KMS-11 (cell line): ENCODE measurements around the gene MLANA.

Source experiments
- H2AFZ ChIP-seq: fragments of 200-600 bp; sonication (generic); 2 replicates; pipeline ENCODE4 v1.6.1; 2016; ENCODE audit warnings: antibody characterized with exemption, mixed run types, low read depth
- H3K27ac ChIP-seq: fragments of 200-600 bp; sonication (generic); 2 replicates; pipeline ENCODE4 v1.6.1; 2016; ENCODE audit warnings: mild to moderate bottlenecking, mixed run types
- H3K27me3 ChIP-seq: fragments of 200-600 bp; sonication (generic); 2 replicates; pipeline ENCODE4 v1.6.1; 2017; ENCODE audit warnings: mild to moderate bottlenecking, low read depth, mixed run types, moderate library complexity; ENCODE audit not compliant: insufficient read depth
- H3K36me3 ChIP-seq: fragments of 200-600 bp; sonication (generic); 2 replicates; pipeline ENCODE4 v1.6.1; 2017; ENCODE audit warnings: mild to moderate bottlenecking, mixed run types; ENCODE audit not compliant: insufficient read depth
- H3K4me1 ChIP-seq: fragments of 200-600 bp; sonication (generic); 2 replicates; pipeline ENCODE4 v1.6.1; 2016; ENCODE audit warnings: mild to moderate bottlenecking, low read depth, mixed run types; ENCODE audit not compliant: poor library complexity, severe bottlenecking
- H3K4me2 ChIP-seq: fragments of 200-600 bp; sonication (generic); 2 replicates; pipeline ENCODE4 v1.7.0; 2016; ENCODE audit warnings: mild to moderate bottlenecking, mixed run types
- H3K4me3 ChIP-seq: fragments of 200-600 bp; sonication (generic); IDR thresholded peaks from 2 replicates; pipeline ENCODE4 v1.6.1; 2017; ENCODE audit warnings: low read depth, low read length, mixed read lengths; ENCODE audit not compliant: insufficient read depth
- H3K79me2 ChIP-seq: fragments of 200-600 bp; sonication (generic); 2 replicates; pipeline ENCODE4 v1.6.1; 2016; ENCODE audit warnings: low read depth, mixed run types; ENCODE audit not compliant: insufficient read depth
- H3K9ac ChIP-seq: fragments of 200-600 bp; sonication (generic); 2 replicates; pipeline ENCODE4 v1.6.1; 2016; ENCODE audit warnings: mild to moderate bottlenecking, mixed run types
- H4K20me1 ChIP-seq: fragments of 200-600 bp; sonication (generic); 2 replicates; pipeline ENCODE4 v1.6.1; 2016; ENCODE audit warnings: mild to moderate bottlenecking, mixed run types; ENCODE audit not compliant: insufficient read depth
- CTCF ChIP-seq: fragments of 200-600 bp; sonication (generic); conservative IDR thresholded peaks from 2 replicates; pipeline ENCODE4 v1.6.1; 2017; ENCODE audit warnings: low read depth, mild to moderate bottlenecking, antibody characterized with exemption, low read length, moderate library complexity, mixed read lengths

The MLANA gene

GRCh38 chr9:5895782-5896181 is 5.1 kb downstream of the MLANA start:
- Histone ChIP-seq H3K4me1 (no peaks in the 10 kb centered on the region), H3K27ac (no peak overlapping the region), H3K79me2 (no peaks in the 10 kb centered on the region), H3K9ac (no peak overlapping the region), H3K4me3 (no peak overlapping the region), H3K4me2 (no peak overlapping the region), H2AFZ (no peak overlapping the region), H3K36me3 (no peaks in the 10 kb centered on the region), H4K20me1 (no peaks in the 10 kb centered on the region), H3K27me3 (no peaks in the 10 kb centered on the region)
- no peak for TF ChIP-seq CTCF

- H3K4me1 ChIP-seq = no peaks in the 10 kb centered on the region
- H3K79me2 ChIP-seq = no peaks in the 10 kb centered on the region
- no peaks in the 10 kb centered on the region for H3K27me3 ChIP-seq
Observed at GRCh38 chr9:5896863-5897262, 6.2 kb downstream of the MLANA start.

GRCh38 chr9:5897851-5898250 is 7.2 kb downstream of the MLANA start:
- Histone ChIP-seq H3K4me2 (no peak overlapping the region), H3K9ac (no peak overlapping the region), H3K36me3 (no peaks in the 10 kb centered on the region), H3K27ac (no peak overlapping the region), H3K4me3 (no peak overlapping the region), H4K20me1 (no peaks in the 10 kb centered on the region), H3K27me3 (no peaks in the 10 kb centered on the region), H3K4me1 (no peaks in the 10 kb centered on the region), H2AFZ (no peak overlapping the region), H3K79me2 (no peaks in the 10 kb centered on the region)
- no peak for TF ChIP-seq CTCF

More at GRCh38 chr9:5896863-5897262, 6.2 kb downstream of the MLANA start:
- no peak overlapping the region for H3K9ac ChIP-seq
- H3K4me2 ChIP-seq = no peak overlapping the region
- no peak overlapping the region for H3K4me3 ChIP-seq
- no peak for TF ChIP-seq CTCF
- H3K36me3 ChIP-seq = no peaks in the 10 kb centered on the region
- H2AFZ ChIP-seq = no peak overlapping the region
- no peaks in the 10 kb centered on the region for H4K20me1 ChIP-seq
- no peak overlapping the region for H3K27ac ChIP-seq

GRCh38 chr9:5899292-5899691 is 8.6 kb downstream of the MLANA start:
- Histone ChIP-seq H4K20me1 (no peaks in the 10 kb centered on the region), H3K4me1 (no peaks in the 10 kb centered on the region), H2AFZ (no peak overlapping the region), H3K36me3 (no peaks in the 10 kb centered on the region), H3K4me2 (no peak overlapping the region), H3K79me2 (no peaks in the 10 kb centered on the region), H3K4me3 (no peak overlapping the region), H3K27ac (no peak overlapping the region), H3K27me3 (no peaks in the 10 kb centered on the region), H3K9ac (no peak overlapping the region)
- TF ChIP-seq CTCF = no peak

- H3K79me2 ChIP-seq = no peaks in the 10 kb centered on the region
- no peaks in the 10 kb centered on the region for H3K4me1 ChIP-seq
- H2AFZ ChIP-seq = no peak overlapping the region
- no peak overlapping the region for H3K9ac ChIP-seq
- no peak for TF ChIP-seq CTCF
- no peaks in the 10 kb centered on the region for H3K27me3 ChIP-seq
- H3K27ac ChIP-seq = no peak overlapping the region
- H3K36me3 ChIP-seq = no peaks in the 10 kb centered on the region
- no peak overlapping the region for H3K4me2 ChIP-seq
- H3K4me3 ChIP-seq = no peak overlapping the region
- no peaks in the 10 kb centered on the region for H4K20me1 ChIP-seq
Observed at GRCh38 chr9:5900622-5901021, 9.9 kb downstream of the MLANA start.
